Suprapubic skin (tissue), 4 donors: Measurements from ENCODE around the gene COIL. TPM values are rescaled to one million over a fixed set of nuclear protein-coding genes. Genes with fewer than 3 reads are reported as not detected.
"Not testable (repeated sequence)": the region's sequence is repeated elsewhere in the genome, so short reads cannot be mapped to it uniquely, and the experiment has no call there.

Experiments
- DNase-seq, 2 donors: peaks; one replicate each; pipeline ENCODE4 v3.0.0-alpha.2; 2019; ENCODE audit warnings: low spot score in 2 of 2
- H3K27ac ChIP-seq: fragments of 200-600 bp; sonication (generic); one replicate; pipeline ENCODE4 v1.5.1; 2019
- H3K27me3 ChIP-seq: fragments of 200-600 bp; sonication (generic); one replicate; pipeline ENCODE4 v1.5.1; 2019
- H3K36me3 ChIP-seq: fragments of 200-600 bp; sonication (generic); one replicate; pipeline ENCODE4 v1.5.1; 2019
- H3K4me1 ChIP-seq: fragments of 200-600 bp; sonication (generic); one replicate; pipeline ENCODE4 v1.5.1; 2019
- H3K4me3 ChIP-seq: fragments of 200-600 bp; sonication (generic); one replicate; pipeline ENCODE4 v1.5.1; 2019; ENCODE audit warnings: mild to moderate bottlenecking
- H3K9me3 ChIP-seq: fragments of 200-600 bp; sonication (generic); one replicate; pipeline ENCODE4 v1.5.1; 2019
- EP300 ChIP-seq: sonication (generic); formaldehyde crosslinking; IDR thresholded peaks from one replicate; pipeline ENCODE4 v1.6.1; 2017; ENCODE audit warnings: antibody characterized with exemption
- POLR2A ChIP-seq, 2 donors: fragments of 450-650 bp; IDR thresholded peaks; one replicate each; pipeline ENCODE4 v1.6.1; 2017; ENCODE audit warnings: antibody characterized with exemption in 2 of 2, mild to moderate bottlenecking in 2 of 2, moderate library complexity in 2 of 2
- POLR2AphosphoS5 ChIP-seq, 3 donors: sonication (generic); formaldehyde crosslinking; IDR thresholded peaks; one replicate each; pipeline ENCODE4 v1.6.1; 2017; ENCODE audit warnings: antibody characterized with exemption in 3 of 3
- WGBS: methylation state at CpG from one replicate; pipeline ENCODE4 v1.1.5; 2018; 5-methylcytosine and 5-hydroxymethylcytosine counted together
- total RNA-seq, 4 donors: library from RNA; depleted of rRNA; stranded (reverse); fragments of >200 nt; gene quantifications; one replicate each; pipeline ENCODE4 v1.1.0, GENCODE V29; 2016
- TF ChIP-seq, protein P1 (sequence below), 2 donors: fragments of 200-600 bp in 1 of 2; fragments of 450-650 bp in 1 of 2; sonication (generic) in 1 of 2; IDR thresholded peaks; one replicate each; pipeline ENCODE4 v1.5.1; 2016 to 2019; ENCODE audit warnings: antibody characterized with exemption in 2 of 2, mild to moderate bottlenecking in 1 of 2, moderate library complexity in 1 of 2

COIL gene
- total RNA-seq, 4 donors from 2014 or later, result 13.0 to 15.6 (median 14.0) TPM

DNA sequence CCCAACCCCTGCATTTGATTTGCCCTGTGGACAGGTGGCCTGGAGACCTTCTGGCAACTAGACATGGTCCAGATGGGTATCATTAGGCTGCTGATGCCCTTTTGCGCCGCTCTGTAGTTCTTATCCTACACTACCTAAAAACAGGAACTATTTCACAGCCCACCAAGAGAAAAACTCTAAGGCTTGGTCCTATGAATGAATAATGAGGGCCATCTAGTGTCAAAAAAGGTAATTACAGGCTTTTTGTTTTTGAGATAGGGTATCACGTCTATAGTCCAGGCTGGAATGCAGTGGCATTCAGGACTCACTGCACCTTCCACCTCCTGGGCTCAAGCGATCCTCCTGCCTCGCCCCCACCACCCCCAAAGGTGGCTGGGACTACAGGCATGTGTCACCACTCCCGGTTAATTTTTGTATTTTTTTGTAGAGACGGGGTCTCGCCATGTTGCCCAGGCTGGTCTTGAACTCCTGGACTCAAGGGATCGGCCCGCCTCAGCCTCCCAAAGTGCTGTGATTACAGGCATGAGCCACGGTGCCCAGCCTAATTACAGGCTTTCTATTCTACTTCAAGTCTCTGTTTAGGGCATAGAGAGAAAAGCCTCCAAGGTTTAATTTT is 20.9 kb downstream of the COIL start:
- Histone ChIP-seq H3K27ac (no peak overlapping the region), H3K27me3 (no peaks in the 10 kb centered on the region), H3K4me3 (no peak overlapping the region), H3K4me1 (no peaks in the 10 kb centered on the region), H3K9me3 (no peaks in the 10 kb centered on the region), H3K36me3 (peaks cover 53% of the 10 kb centered on the region)
- 60% methylated on average over 11 of the region's 11 CpGs for WGBS
- TF ChIP-seq POLR2AphosphoS5 (IDR thresholded peaks at IDR 0.05), result no peak
- TF ChIP-seq, protein P1, sequence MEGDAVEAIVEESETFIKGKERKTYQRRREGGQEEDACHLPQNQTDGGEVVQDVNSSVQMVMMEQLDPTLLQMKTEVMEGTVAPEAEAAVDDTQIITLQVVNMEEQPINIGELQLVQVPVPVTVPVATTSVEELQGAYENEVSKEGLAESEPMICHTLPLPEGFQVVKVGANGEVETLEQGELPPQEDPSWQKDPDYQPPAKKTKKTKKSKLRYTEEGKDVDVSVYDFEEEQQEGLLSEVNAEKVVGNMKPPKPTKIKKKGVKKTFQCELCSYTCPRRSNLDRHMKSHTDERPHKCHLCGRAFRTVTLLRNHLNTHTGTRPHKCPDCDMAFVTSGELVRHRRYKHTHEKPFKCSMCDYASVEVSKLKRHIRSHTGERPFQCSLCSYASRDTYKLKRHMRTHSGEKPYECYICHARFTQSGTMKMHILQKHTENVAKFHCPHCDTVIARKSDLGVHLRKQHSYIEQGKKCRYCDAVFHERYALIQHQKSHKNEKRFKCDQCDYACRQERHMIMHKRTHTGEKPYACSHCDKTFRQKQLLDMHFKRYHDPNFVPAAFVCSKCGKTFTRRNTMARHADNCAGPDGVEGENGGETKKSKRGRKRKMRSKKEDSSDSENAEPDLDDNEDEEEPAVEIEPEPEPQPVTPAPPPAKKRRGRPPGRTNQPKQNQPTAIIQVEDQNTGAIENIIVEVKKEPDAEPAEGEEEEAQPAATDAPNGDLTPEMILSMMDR (IDR thresholded peaks at IDR 0.05), result peak; percentile 42 to 57
- TF ChIP-seq POLR2A (IDR thresholded peaks at IDR 0.05), result no peak
- no peak for DNase-seq

GRCh38 chr17:56938206-56938605 is 22.6 kb downstream of the COIL start:
- peaks cover 42% of the 10 kb centered on the region for H3K36me3 ChIP-seq
- H3K27ac ChIP-seq, H3K4me1 ChIP-seq, DNase-seq, H3K27me3 ChIP-seq, H3K9me3 ChIP-seq, H3K4me3 ChIP-seq: not testable (repeated sequence)
- WGBS, result 79% methylated on average over 5 of the region's 5 CpGs

DNA sequence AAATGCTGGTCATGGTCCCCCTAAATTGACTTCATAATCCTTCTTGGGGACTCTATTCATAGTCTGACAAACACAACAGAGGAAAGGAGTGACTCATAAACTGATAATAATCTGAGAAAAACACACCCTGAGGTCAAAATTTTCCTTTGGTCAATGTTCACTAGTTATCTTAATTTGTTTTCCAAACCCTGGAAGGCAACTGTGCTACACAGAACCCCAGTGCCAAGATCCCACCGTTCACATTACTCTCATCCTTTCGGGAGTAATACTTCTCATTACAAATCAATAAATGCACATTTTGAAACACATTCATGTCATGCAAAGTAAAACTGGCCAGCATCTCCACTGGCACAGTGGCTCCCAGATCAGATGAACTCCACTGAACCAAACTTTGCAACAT is 23.2 kb downstream of the COIL start:
- 63% methylated on average over 2 of the region's 2 CpGs for WGBS

GRCh38 chr17:56936697-56937322 is 24.0 kb downstream of the COIL start:
- TF ChIP-seq, protein P1 (IDR thresholded peaks at IDR 0.05), result no peak
- no peak for TF ChIP-seq POLR2A (IDR thresholded peaks at IDR 0.05)
- no peak for TF ChIP-seq POLR2AphosphoS5 (IDR thresholded peaks at IDR 0.05)
- Histone ChIP-seq H3K27me3 (no peaks in the 10 kb centered on the region), H3K27ac (peak overlapping the region; percentile 7), H3K36me3 (peaks cover 29% of the 10 kb centered on the region), H3K4me1 (no peaks in the 10 kb centered on the region), H3K4me3 (no peak overlapping the region), H3K9me3 (no peaks in the 10 kb centered on the region)
- WGBS, result 53% methylated on average over 6 of the region's 6 CpGs
- no peak for DNase-seq

More for the DNA sequence above, 23.2 kb downstream of the COIL start:
- Histone ChIP-seq H3K27me3 (no peaks in the 10 kb centered on the region), H3K4me1 (no peaks in the 10 kb centered on the region), H3K36me3 (peaks cover 36% of the 10 kb centered on the region), H3K4me3 (no peak overlapping the region), H3K27ac (no peak overlapping the region), H3K9me3 (no peaks in the 10 kb centered on the region)
- no peak for DNase-seq
- TF ChIP-seq EP300 (no peak), POLR2AphosphoS5 (IDR thresholded peaks at IDR 0.05) (no peak), POLR2A (IDR thresholded peaks at IDR 0.05) (no peak)
- TF ChIP-seq, protein P1 (IDR thresholded peaks at IDR 0.05), result no peak

- TF ChIP-seq, protein P1 (IDR thresholded peaks at IDR 0.05), result no peak
- TF ChIP-seq POLR2A (IDR thresholded peaks at IDR 0.05) (no peak), POLR2AphosphoS5 (IDR thresholded peaks at IDR 0.05) (no peak), EP300 (no peak)
- 93% methylated on average over 3 of the region's 3 CpGs for WGBS
- Histone ChIP-seq H3K4me1 (no peaks in the 10 kb centered on the region), H3K27me3 (no peaks in the 10 kb centered on the region), H3K9me3 (no peaks in the 10 kb centered on the region), H3K36me3 (peaks cover 17% of the 10 kb centered on the region), H3K4me3 (no peak overlapping the region), H3K27ac (no peak overlapping the region)
- no peak for DNase-seq
Observed at GRCh38 chr17:56935461-56935860, 25.4 kb downstream of the COIL start.
